Measurements from ENCODE around the gene ZDHHC8. TPM values are rescaled to one million over a fixed set of nuclear protein-coding genes. Genes with fewer than 3 reads are reported as not detected.

The ZDHHC8 gene
- total RNA-seq, 1 experiment from 2014 or later: 89.3 TPM

- Histone ChIP-seq H3K27me3 (ENCODE audit: insufficient read depth, low read length) (no peaks in the 10 kb centered on the region), H3K4me1 (ENCODE audit: control insufficient read depth in 1 of 2, insufficient read depth in 2 of 2, low read length in 2 of 2) (no peaks in the 10 kb centered on the region), H3K9me2 (ENCODE audit: insufficient read depth) (no peaks in the 10 kb centered on the region), H3K27ac (ENCODE audit: low read depth, low read length) (no peak overlapping the region), H3K4me3 (replicated peaks in 1 of 2; ENCODE audit: low read depth in 1 of 2, low read length in 2 of 2) (no peak overlapping the region), H3K79me2 (ENCODE audit: insufficient read depth, low read length) (no peaks in the 10 kb centered on the region), H3K9me3 (ENCODE audit: control insufficient read depth in 1 of 2, insufficient read depth in 1 of 2, low read depth in 1 of 2, low read length in 2 of 2) (no peaks in the 10 kb centered on the region), H3K36me3 (ENCODE audit: control insufficient read depth in 1 of 2, insufficient read depth in 2 of 2, low read length in 2 of 2) (no peaks in the 10 kb centered on the region), H4K20me1 (ENCODE audit: insufficient read depth) (no peaks in the 10 kb centered on the region), H3K4me2 (ENCODE audit: low read length) (peak overlapping the region; percentile 43), H2AFZ (ENCODE audit: low read depth, low read length, poor library complexity, severe bottlenecking) (no peak overlapping the region), H3K9ac (ENCODE audit: low read length) (no peak overlapping the region)
- DNase-seq (ENCODE audit: low read depth, low spot score) (peak; percentile 52), ATAC-seq (peak; percentile 85)
- TF ChIP-seq CBX3 (IDR thresholded peaks at IDR 0.05; ENCODE audit: low read depth) (no peak), YY1 (IDR thresholded peaks at IDR 0.05; ENCODE audit: extremely low read depth, insufficient replicate concordance, low read depth, low read length) (no peak), FOSL1 (IDR thresholded peaks at IDR 0.05; ENCODE audit: low read depth) (no peak), JUND (IDR thresholded peaks at IDR 0.05) (no peak), RAD21 (IDR thresholded peaks at IDR 0.05; ENCODE audit: low read depth) (peak; percentile 99), EZH2 (IDR thresholded peaks at IDR 0.05) (no peak), POLR2AphosphoS5 (IDR thresholded peaks at IDR 0.05; ENCODE audit: low read depth, low read length) (no peak), SIN3A (IDR thresholded peaks at IDR 0.05; ENCODE audit: low read depth) (no peak), ZBTB33 (IDR thresholded peaks at IDR 0.05; ENCODE audit: extremely low read depth, insufficient replicate concordance, low read length) (no peak), POLR2A (IDR thresholded peaks at IDR 0.05; ENCODE audit: borderline replicate concordance, extremely low read depth, insufficient read depth, insufficient read length) (no peak), SRF (IDR thresholded peaks at IDR 0.05; ENCODE audit: low read depth) (no peak), EGR1 (IDR thresholded peaks at IDR 0.05; ENCODE audit: low read depth) (no peak), REST (IDR thresholded peaks at IDR 0.05; ENCODE audit: low read depth) (no peak), SP1 (IDR thresholded peaks at IDR 0.05; ENCODE audit: low read depth) (no peak), CEBPB (IDR thresholded peaks at IDR 0.05; ENCODE audit: low read depth) (no peak)
- TF ChIP-seq, protein P1, sequence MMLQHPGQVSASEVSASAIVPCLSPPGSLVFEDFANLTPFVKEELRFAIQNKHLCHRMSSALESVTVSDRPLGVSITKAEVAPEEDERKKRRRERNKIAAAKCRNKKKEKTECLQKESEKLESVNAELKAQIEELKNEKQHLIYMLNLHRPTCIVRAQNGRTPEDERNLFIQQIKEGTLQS (IDR thresholded peaks at IDR 0.05): no peak
- TF ChIP-seq, protein P2, sequence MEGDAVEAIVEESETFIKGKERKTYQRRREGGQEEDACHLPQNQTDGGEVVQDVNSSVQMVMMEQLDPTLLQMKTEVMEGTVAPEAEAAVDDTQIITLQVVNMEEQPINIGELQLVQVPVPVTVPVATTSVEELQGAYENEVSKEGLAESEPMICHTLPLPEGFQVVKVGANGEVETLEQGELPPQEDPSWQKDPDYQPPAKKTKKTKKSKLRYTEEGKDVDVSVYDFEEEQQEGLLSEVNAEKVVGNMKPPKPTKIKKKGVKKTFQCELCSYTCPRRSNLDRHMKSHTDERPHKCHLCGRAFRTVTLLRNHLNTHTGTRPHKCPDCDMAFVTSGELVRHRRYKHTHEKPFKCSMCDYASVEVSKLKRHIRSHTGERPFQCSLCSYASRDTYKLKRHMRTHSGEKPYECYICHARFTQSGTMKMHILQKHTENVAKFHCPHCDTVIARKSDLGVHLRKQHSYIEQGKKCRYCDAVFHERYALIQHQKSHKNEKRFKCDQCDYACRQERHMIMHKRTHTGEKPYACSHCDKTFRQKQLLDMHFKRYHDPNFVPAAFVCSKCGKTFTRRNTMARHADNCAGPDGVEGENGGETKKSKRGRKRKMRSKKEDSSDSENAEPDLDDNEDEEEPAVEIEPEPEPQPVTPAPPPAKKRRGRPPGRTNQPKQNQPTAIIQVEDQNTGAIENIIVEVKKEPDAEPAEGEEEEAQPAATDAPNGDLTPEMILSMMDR (IDR thresholded peaks at IDR 0.05 in 2 of 3, conservative IDR thresholded peaks at IDR 0.05 in 1 of 3; ENCODE audit: borderline replicate concordance in 1 of 3, insufficient read depth in 1 of 3, low read depth in 2 of 3, low read length in 2 of 3): peak; percentile 94 to 98 (median 98)
- ChIA-PET CTCF (interaction anchor here (0.7 to 1.6 kb wide), 9 partner anchors 55 to 299 kb away, joined by 3 to 20 read pairs (median 4); no protein-coding TSS in a partner anchor), POLR2A (interaction anchor here (0.9 to 1.4 kb wide), 2 partner anchors 135 to 137 kb away, joined by 3 read pairs; no protein-coding TSS in a partner anchor), RAD21 (ENCODE audit: low non-redundant PET in 1 of 2, low total read pairs in 2 of 2, uncharacterized antibody in 2 of 2, unreplicated experiment in 2 of 2) (interaction anchor here (1.0 to 1.6 kb wide), 6 partner anchors 82 to 135 kb away, joined by 3 to 8 read pairs (median 4); no protein-coding TSS in a partner anchor)
- intact Hi-C loops (cut with micrococcal nuclease): loop anchor here (1.0 to 5.0 kb wide), 3 partner anchors 81 to 300 kb away; no protein-coding TSS in a partner anchor
- BruUV-seq (replicated peaks): no TSS peak
Observed at GRCh38 chr22:20156611-20157429, 25.2 kb downstream of the ZDHHC8 start.

Measured in HCT116 (cell line).